Measurements from ENCODE around the gene MTA1. TPM values are rescaled to one million over a fixed set of nuclear protein-coding genes. Genes with fewer than 3 reads are reported as not detected.

The MTA1 gene
- total and polyA plus RNA-seq, 2 experiments from 2014 or later = 110 to 208 TPM

GRCh38 chr14:105503296-105503640, 83.6 kb downstream of the MTA1 start:
- Histone ChIP-seq H3K9me3 (ENCODE audit: low read depth) (no peaks in the 10 kb centered on the region), H3K27ac (no peak overlapping the region), H3K4me1 (ENCODE audit: low read depth) (no peaks in the 10 kb centered on the region), H3K27me3 (no peaks in the 10 kb centered on the region), H3K4me3 (no peak overlapping the region), H3K36me3 (no peaks in the 10 kb centered on the region)
- no peak for DNase-seq (ENCODE audit: low read depth in 1 of 2, low spot score in 1 of 2)
- no peak for TF ChIP-seq CTCF (IDR thresholded peaks at IDR 0.05; ENCODE audit: low read depth, low read length)

- Histone ChIP-seq H3K27me3 (no peaks in the 10 kb centered on the region), H3K36me3 (no peaks in the 10 kb centered on the region), H3K9me3 (ENCODE audit: low read depth) (no peaks in the 10 kb centered on the region), H3K4me3 (no peak overlapping the region), H3K4me1 (ENCODE audit: low read depth) (no peaks in the 10 kb centered on the region), H3K27ac (no peak overlapping the region)
- no peak for TF ChIP-seq CTCF (IDR thresholded peaks at IDR 0.05; ENCODE audit: low read depth, low read length)
- no peak for DNase-seq (ENCODE audit: low read depth in 1 of 2, low spot score in 1 of 2)
Observed at GRCh38 chr14:105503935-105504692, 84.5 kb downstream of the MTA1 start.

GRCh38 chr14:105505101-105505500, 85.5 kb downstream of the MTA1 start:
- no peak for DNase-seq (ENCODE audit: low read depth in 1 of 2, low spot score in 1 of 2)
- Histone ChIP-seq H3K36me3 (no peaks in the 10 kb centered on the region), H3K4me1 (ENCODE audit: low read depth) (no peaks in the 10 kb centered on the region), H3K27ac (no peak overlapping the region), H3K27me3 (no peaks in the 10 kb centered on the region), H3K9me3 (ENCODE audit: low read depth) (no peaks in the 10 kb centered on the region), H3K4me3 (no peak overlapping the region)
- no peak for TF ChIP-seq CTCF (IDR thresholded peaks at IDR 0.05; ENCODE audit: low read depth, low read length)

- no peaks in the 10 kb centered on the region for H3K36me3 ChIP-seq
- DNase-seq (ENCODE audit: low read depth in 1 of 2, low spot score in 1 of 2) = no peak
- no peaks in the 10 kb centered on the region for H3K9me3 ChIP-seq (ENCODE audit: low read depth)
- no peaks in the 10 kb centered on the region for H3K27me3 ChIP-seq
- no peak overlapping the region for H3K27ac ChIP-seq
- TF ChIP-seq CTCF (IDR thresholded peaks at IDR 0.05; ENCODE audit: low read depth, low read length) = no peak
- H3K4me1 ChIP-seq (ENCODE audit: low read depth) = no peaks in the 10 kb centered on the region
- H3K4me3 ChIP-seq = no peak overlapping the region
Observed at GRCh38 chr14:105507247-105507646, 87.6 kb downstream of the MTA1 start.

- no peak overlapping the region for H3K27ac ChIP-seq
- H3K27me3 ChIP-seq = no peaks in the 10 kb centered on the region
- no peaks in the 10 kb centered on the region for H3K9me3 ChIP-seq (ENCODE audit: low read depth)
- no peaks in the 10 kb centered on the region for H3K36me3 ChIP-seq
- no peak for DNase-seq (ENCODE audit: low read depth in 1 of 2, low spot score in 1 of 2)
- H3K4me1 ChIP-seq (ENCODE audit: low read depth) = no peaks in the 10 kb centered on the region
- TF ChIP-seq CTCF (IDR thresholded peaks at IDR 0.05; ENCODE audit: low read depth, low read length) = no peak
- no peak overlapping the region for H3K4me3 ChIP-seq
Observed at GRCh38 chr14:105508069-105508468, 88.4 kb downstream of the MTA1 start.

Measured in cardiac muscle cell (in vitro differentiated cells and primary cell).